ENCODE results near the gene TMEM91. TPM values are rescaled to one million over a fixed set of nuclear protein-coding genes. Genes with fewer than 3 reads are reported as not detected.

TMEM91 gene
- total and polyA plus RNA-seq, 2 donors (not counting 1 experiment from before 2014, with no cell fraction given) = 3.7 to 9.7 TPM

DNA sequence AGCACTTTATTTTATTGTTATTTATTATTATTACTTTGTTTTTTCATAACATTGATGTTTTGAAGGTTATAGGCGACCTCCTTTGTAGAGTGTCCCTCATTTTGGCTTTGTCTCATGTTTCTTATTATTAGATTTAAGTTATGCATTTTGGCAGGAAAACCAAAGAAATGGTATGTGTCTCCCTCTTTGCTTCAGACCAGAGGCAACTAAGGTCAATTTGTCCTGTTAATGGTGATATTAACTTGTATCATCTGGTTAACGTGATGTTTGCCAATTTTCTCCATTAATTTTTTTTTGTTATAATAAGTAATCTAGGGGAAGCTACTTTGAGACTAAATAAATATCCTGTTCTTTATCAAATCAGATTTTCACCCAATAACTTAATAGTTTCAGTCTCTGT lies 3.8 kb upstream of the TMEM91 start:
- Histone ChIP-seq H3K4me1 (ENCODE audit: control insufficient read depth, extremely low read depth, insufficient read depth, low read length) (peaks cover 21% of the 10 kb centered on the region), H3K27me3 (ENCODE audit: control insufficient read depth, insufficient read depth, low read length) (no peaks in the 10 kb centered on the region), H2AFZ (ENCODE audit: low read length) (no peak overlapping the region), H3K79me2 (ENCODE audit: control insufficient read depth, insufficient read depth, low read length) (peaks cover 2% of the 10 kb centered on the region), H3K9ac (ENCODE audit: insufficient read depth, low read length) (no peak overlapping the region), H3K9me3 (ENCODE audit: control insufficient read depth, insufficient read depth, low read depth, low read length) (no peaks in the 10 kb centered on the region), H3K36me3 (ENCODE audit: control insufficient read depth, insufficient read depth, low read length) (no peaks in the 10 kb centered on the region), H3K4me2 (ENCODE audit: extremely low read depth, insufficient read depth, low read length) (no peak overlapping the region), H3K4me3 (replicated peaks in 1 of 4; ENCODE audit: control extremely low read depth in 1 of 4, insufficient read depth in 1 of 4, low read depth in 3 of 4, low read length in 4 of 4) (no peak overlapping the region), H4K20me1 (ENCODE audit: control insufficient read depth, extremely low read depth, insufficient read depth, low read length) (no peaks in the 10 kb centered on the region), H3K27ac (ENCODE audit: insufficient read depth, low read length) (no peak overlapping the region)
- TF ChIP-seq, protein P1, sequence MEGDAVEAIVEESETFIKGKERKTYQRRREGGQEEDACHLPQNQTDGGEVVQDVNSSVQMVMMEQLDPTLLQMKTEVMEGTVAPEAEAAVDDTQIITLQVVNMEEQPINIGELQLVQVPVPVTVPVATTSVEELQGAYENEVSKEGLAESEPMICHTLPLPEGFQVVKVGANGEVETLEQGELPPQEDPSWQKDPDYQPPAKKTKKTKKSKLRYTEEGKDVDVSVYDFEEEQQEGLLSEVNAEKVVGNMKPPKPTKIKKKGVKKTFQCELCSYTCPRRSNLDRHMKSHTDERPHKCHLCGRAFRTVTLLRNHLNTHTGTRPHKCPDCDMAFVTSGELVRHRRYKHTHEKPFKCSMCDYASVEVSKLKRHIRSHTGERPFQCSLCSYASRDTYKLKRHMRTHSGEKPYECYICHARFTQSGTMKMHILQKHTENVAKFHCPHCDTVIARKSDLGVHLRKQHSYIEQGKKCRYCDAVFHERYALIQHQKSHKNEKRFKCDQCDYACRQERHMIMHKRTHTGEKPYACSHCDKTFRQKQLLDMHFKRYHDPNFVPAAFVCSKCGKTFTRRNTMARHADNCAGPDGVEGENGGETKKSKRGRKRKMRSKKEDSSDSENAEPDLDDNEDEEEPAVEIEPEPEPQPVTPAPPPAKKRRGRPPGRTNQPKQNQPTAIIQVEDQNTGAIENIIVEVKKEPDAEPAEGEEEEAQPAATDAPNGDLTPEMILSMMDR (conservative IDR thresholded peaks at IDR 0.05 in 1 of 2, IDR thresholded peaks at IDR 0.05 in 1 of 2; ENCODE audit: low read depth in 1 of 2, low read length in 2 of 2) = no peak
- no peak for TF ChIP-seq EZH2 (IDR thresholded peaks at IDR 0.05; ENCODE audit: low read length, missing control alignments)
- no peak for DNase-seq (ENCODE audit: low read depth in 2 of 2)

DNA sequence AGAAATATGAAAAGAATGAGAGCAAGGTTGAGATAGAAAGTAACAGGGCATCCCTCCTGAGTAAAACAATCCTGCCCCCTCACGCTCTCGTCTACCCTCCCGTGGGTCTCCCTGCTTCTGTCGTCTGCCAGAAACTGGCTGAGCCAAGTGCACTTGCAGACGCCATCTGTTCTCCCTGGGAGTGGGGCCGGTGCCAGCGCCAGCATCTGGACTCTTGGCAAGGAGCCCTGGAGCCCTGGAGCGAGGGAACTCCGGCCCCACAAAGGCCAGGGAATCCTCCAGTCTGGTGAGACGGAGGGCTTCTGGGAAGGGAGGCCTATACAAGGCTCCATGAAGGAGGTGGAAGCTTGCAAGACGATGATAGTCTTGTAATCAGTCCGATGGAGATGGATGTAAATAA lies 2.3 kb upstream of the TMEM91 start:
- TF ChIP-seq EZH2 (IDR thresholded peaks at IDR 0.05; ENCODE audit: low read length, missing control alignments) = no peak
- TF ChIP-seq, protein P1 (conservative IDR thresholded peaks at IDR 0.05 in 1 of 2, IDR thresholded peaks at IDR 0.05 in 1 of 2; ENCODE audit: low read depth in 1 of 2, low read length in 2 of 2) = no peak
- Histone ChIP-seq H4K20me1 (ENCODE audit: control insufficient read depth, extremely low read depth, insufficient read depth, low read length) (no peaks in the 10 kb centered on the region), H3K79me2 (ENCODE audit: control insufficient read depth, insufficient read depth, low read length) (no peaks in the 10 kb centered on the region), H3K4me3 (replicated peaks in 1 of 4; ENCODE audit: control extremely low read depth in 1 of 4, insufficient read depth in 1 of 4, low read depth in 3 of 4, low read length in 4 of 4) (no peak overlapping the region), H3K9me3 (ENCODE audit: control insufficient read depth, insufficient read depth, low read depth, low read length) (no peaks in the 10 kb centered on the region), H3K27ac (ENCODE audit: insufficient read depth, low read length) (no peak overlapping the region), H3K27me3 (ENCODE audit: control insufficient read depth, insufficient read depth, low read length) (no peaks in the 10 kb centered on the region), H2AFZ (ENCODE audit: low read length) (no peak overlapping the region), H3K36me3 (ENCODE audit: control insufficient read depth, insufficient read depth, low read length) (no peaks in the 10 kb centered on the region), H3K4me1 (ENCODE audit: control insufficient read depth, extremely low read depth, insufficient read depth, low read length) (peaks cover 13% of the 10 kb centered on the region), H3K4me2 (ENCODE audit: extremely low read depth, insufficient read depth, low read length) (no peak overlapping the region), H3K9ac (ENCODE audit: insufficient read depth, low read length) (no peak overlapping the region)
- DNase-seq (ENCODE audit: low read depth in 2 of 2) = peak; percentile 90 to 93

DNA sequence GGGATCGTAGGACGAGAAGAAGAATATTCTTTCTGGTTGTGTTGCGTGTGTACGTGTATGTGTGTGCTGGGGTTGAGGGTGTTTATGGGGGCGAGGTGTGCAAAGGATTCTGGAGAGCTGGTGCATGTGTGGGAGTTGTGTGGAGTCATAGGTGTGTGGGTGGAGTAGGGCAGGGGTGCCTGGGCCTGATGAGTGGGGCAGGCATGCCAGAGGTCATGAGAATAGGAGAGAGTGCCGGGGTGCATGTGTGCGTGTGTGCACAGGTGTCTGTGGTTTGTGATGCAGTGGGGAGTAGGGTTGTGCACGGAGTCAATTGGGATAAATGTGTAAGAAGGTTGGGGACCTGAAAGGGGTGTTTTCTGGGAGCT lies 649 bp downstream of the TMEM91 start:
- DNase-seq (ENCODE audit: low read depth in 2 of 2) = no peak
- no peak for TF ChIP-seq EZH2 (IDR thresholded peaks at IDR 0.05; ENCODE audit: low read length, missing control alignments)
- TF ChIP-seq, protein P1 (conservative IDR thresholded peaks at IDR 0.05 in 1 of 2, IDR thresholded peaks at IDR 0.05 in 1 of 2; ENCODE audit: low read depth in 1 of 2, low read length in 2 of 2) = no peak
- Histone ChIP-seq H3K79me2 (ENCODE audit: control insufficient read depth, insufficient read depth, low read length) (no peaks in the 10 kb centered on the region), H2AFZ (ENCODE audit: low read length) (peak overlapping the region; percentile 67), H3K36me3 (ENCODE audit: control insufficient read depth, insufficient read depth, low read length) (no peaks in the 10 kb centered on the region), H3K9ac (ENCODE audit: insufficient read depth, low read length) (no peak overlapping the region), H3K4me3 (replicated peaks in 1 of 4; ENCODE audit: control extremely low read depth in 1 of 4, insufficient read depth in 1 of 4, low read depth in 3 of 4, low read length in 4 of 4) (peak overlapping the region; percentile 41 to 57 (median 52)), H3K27ac (ENCODE audit: insufficient read depth, low read length) (no peak overlapping the region), H3K4me2 (ENCODE audit: extremely low read depth, insufficient read depth, low read length) (no peak overlapping the region), H3K4me1 (ENCODE audit: control insufficient read depth, extremely low read depth, insufficient read depth, low read length) (peaks cover 13% of the 10 kb centered on the region), H3K9me3 (ENCODE audit: control insufficient read depth, insufficient read depth, low read depth, low read length) (no peaks in the 10 kb centered on the region), H3K27me3 (ENCODE audit: control insufficient read depth, insufficient read depth, low read length) (no peaks in the 10 kb centered on the region), H4K20me1 (ENCODE audit: control insufficient read depth, extremely low read depth, insufficient read depth, low read length) (no peaks in the 10 kb centered on the region)

All from fibroblast of lung (primary cell).